Osteocyte (in vitro differentiated cells): ENCODE data around the gene EEPD1. TPM values are rescaled to one million over a fixed set of nuclear protein-coding genes. Genes with fewer than 3 reads are reported as not detected.

Source experiments
- DNase-seq: peaks from one replicate; pipeline ENCODE4 v3.0.0; 2021; ENCODE audit warnings: mixed read lengths; ENCODE audit not compliant: unreplicated experiment; ENCODE audit errors: extremely low spot score
- H3K27ac Mint-ChIP-seq: one replicate; pipeline ENCODE4 v1.8.0; 2021; ENCODE audit warnings: mild to moderate bottlenecking, mixed read lengths; ENCODE audit not compliant: unreplicated experiment
- H3K27me3 Mint-ChIP-seq: one replicate; pipeline ENCODE4 v1.8.0; 2021; ENCODE audit warnings: mixed read lengths; ENCODE audit not compliant: unreplicated experiment
- H3K36me3 Mint-ChIP-seq: one replicate; pipeline ENCODE4 v1.8.0; 2021; ENCODE audit warnings: mixed read lengths; ENCODE audit not compliant: unreplicated experiment
- H3K4me1 Mint-ChIP-seq: one replicate; pipeline ENCODE4 v1.8.0; 2021; ENCODE audit warnings: mixed read lengths; ENCODE audit not compliant: unreplicated experiment
- H3K4me3 Mint-ChIP-seq: one replicate; pipeline ENCODE4 v1.8.0; 2021; ENCODE audit warnings: mild to moderate bottlenecking, moderate library complexity, mixed read lengths; ENCODE audit not compliant: unreplicated experiment
- H3K9me3 Mint-ChIP-seq: one replicate; pipeline ENCODE4 v1.8.0; 2021; ENCODE audit warnings: mixed read lengths; ENCODE audit not compliant: unreplicated experiment
- CTCF ChIP-seq: fragments of 200-600 bp; sonication (generic); IDR thresholded peaks from 2 replicates; pipeline ENCODE4 v1.5.0; 2021; ENCODE audit warnings: antibody characterized with exemption, mild to moderate bottlenecking, moderate library complexity
- total RNA-seq: library from RNA; stranded (reverse); gene quantifications from 2 replicates; pipeline ENCODE4 v1.2.1, GENCODE V29; 2021

The EEPD1 gene
- total RNA-seq, 1 donor from 2014 or later, result 1.3 TPM

DNA sequence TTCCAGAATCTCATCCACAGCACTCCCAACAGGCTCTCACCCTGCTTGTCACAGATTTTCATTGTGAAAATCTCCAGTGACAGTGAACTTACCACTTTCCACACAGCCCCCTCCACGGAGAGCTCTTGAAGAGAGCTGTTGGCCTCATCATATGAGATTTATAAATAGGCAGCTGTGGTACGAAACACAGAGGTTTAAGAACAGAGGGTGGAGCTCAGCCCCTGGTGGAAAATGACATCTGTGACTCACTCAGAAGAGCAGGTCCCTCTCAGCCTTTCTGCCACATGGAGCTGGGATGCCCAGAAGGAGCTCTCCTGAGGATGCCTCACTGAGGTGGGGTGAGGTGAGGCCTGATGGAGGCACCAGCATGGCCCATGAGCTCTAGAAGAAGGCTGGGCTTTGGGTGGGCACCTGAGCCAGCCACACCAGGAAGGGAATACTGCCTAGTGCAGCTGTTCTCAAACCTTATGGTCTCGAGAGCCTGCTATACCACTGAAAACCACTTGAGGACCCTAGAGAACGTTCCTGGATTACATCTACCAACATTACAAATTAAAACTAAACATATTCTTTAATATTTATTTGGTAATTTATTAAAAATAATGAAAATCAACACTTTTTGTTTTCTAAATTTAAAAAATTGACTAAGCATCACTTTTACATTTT lies 25.8 kb upstream of the EEPD1 start:
- Mint-ChIP-seq H3K4me3 (no peak overlapping the region), H3K36me3 (peaks cover 6% of the 10 kb centered on the region)
- DNase-seq, result no peak

GRCh38 chr7:36128448-36129047 lies 24.5 kb upstream of the EEPD1 start:
- peak; percentile 74 for TF ChIP-seq CTCF
- Mint-ChIP-seq H3K4me3 (peak overlapping the region; percentile 40), H3K27ac (peak overlapping the region; percentile 88)

More for the DNA sequence above, 25.8 kb upstream of the EEPD1 start:
- no peak overlapping the region for H3K27ac Mint-ChIP-seq
- TF ChIP-seq CTCF, result no peak
- peaks cover 16% of the 10 kb centered on the region for H3K4me1 Mint-ChIP-seq
- peaks cover 16% of the 10 kb centered on the region for H3K9me3 Mint-ChIP-seq
- H3K27me3 Mint-ChIP-seq, result peaks cover 7% of the 10 kb centered on the region

GRCh38 chr7:36129048-36129534 lies 24.0 kb upstream of the EEPD1 start:
- peak overlapping the region; percentile 88 for H3K27ac Mint-ChIP-seq
- peak overlapping the region; percentile 40 for H3K4me3 Mint-ChIP-seq

More at GRCh38 chr7:36128448-36129047, 24.5 kb upstream of the EEPD1 start:
- Mint-ChIP-seq H3K9me3 (peaks cover 5% of the 10 kb centered on the region), H3K4me1 (peaks cover 16% of the 10 kb centered on the region), H3K36me3 (no peaks in the 10 kb centered on the region), H3K27me3 (peaks cover 6% of the 10 kb centered on the region)
- DNase-seq, result no peak

DNA sequence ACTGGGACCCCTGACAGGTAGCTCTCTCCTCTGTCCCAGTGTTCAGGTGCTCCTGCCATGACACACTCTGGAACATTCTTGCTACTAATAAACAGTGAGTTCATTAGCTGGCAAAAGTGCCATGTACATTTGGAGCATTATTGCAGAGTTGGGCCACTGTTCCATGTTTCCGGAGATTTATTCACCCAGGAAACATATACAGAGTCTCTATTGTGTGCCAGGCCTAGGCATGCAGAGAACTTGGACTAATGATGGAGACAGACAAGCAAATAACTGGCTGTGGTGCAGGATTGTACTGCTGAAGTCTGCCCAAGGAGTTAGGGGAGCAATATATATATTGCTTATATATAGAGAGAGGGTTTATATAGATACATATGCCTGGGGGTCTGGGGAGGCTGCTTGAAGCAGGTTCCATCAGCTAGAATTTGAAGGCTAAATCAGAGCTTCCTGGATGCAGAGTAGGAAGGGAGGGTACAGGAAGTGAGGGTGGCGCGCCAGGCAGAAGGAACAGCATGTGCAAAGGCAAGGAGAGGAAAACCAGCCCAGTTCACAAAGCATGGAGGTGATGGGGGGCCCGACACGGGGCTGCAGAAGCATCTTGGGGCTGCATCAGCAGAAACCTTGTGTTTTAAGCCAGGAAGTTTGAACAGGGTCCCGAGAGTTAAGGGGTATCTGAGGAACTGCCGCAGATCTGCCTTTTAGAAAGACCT lies 22.7 kb upstream of the EEPD1 start:
- peaks cover 16% of the 10 kb centered on the region for H3K4me1 Mint-ChIP-seq
- no peak overlapping the region for H3K4me3 Mint-ChIP-seq
- no peak overlapping the region for H3K27ac Mint-ChIP-seq
- peaks cover 14% of the 10 kb centered on the region for H3K27me3 Mint-ChIP-seq
- no peak for DNase-seq
- no peaks in the 10 kb centered on the region for H3K9me3 Mint-ChIP-seq
- H3K36me3 Mint-ChIP-seq, result no peaks in the 10 kb centered on the region
- TF ChIP-seq CTCF, result no peak

More at GRCh38 chr7:36129048-36129534, 24.0 kb upstream of the EEPD1 start:
- peaks cover 16% of the 10 kb centered on the region for H3K4me1 Mint-ChIP-seq
- H3K9me3 Mint-ChIP-seq, result peaks cover 4% of the 10 kb centered on the region
- DNase-seq, result no peak
- TF ChIP-seq CTCF, result no peak
- no peaks in the 10 kb centered on the region for H3K36me3 Mint-ChIP-seq
- H3K27me3 Mint-ChIP-seq, result peaks cover 10% of the 10 kb centered on the region

DNA sequence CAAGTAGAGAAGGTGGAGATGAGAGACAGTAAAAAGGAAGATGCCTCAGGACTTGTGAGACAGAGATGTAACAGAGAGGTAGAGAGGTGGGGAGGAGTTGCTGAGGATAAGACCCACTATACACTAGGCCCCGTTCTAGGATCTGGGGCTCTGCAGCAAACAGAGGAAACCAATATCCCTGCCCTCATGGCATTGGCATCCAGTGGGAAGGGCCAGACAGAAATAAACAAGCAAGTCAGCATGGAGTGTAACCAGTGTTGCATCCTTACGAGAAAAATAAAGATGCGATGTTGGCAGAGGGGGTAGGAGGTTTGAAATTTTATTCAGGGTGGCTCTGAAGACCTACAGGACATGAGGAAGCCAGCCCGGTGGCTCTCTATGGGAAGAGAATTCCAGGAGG lies 22.0 kb upstream of the EEPD1 start:
- Mint-ChIP-seq H3K4me1 (peaks cover 16% of the 10 kb centered on the region), H3K27me3 (peaks cover 17% of the 10 kb centered on the region), H3K36me3 (no peaks in the 10 kb centered on the region), H3K27ac (no peak overlapping the region), H3K9me3 (no peaks in the 10 kb centered on the region), H3K4me3 (no peak overlapping the region)
- no peak for DNase-seq
- no peak for TF ChIP-seq CTCF
